SU-DHL-6 (cell line): ENCODE data around the gene ATG16L1.

Source experiments
- H2AFZ ChIP-seq: fragments of 200-600 bp; sonication (generic); 2 replicates; pipeline ENCODE4 v1.6.1; 2014; ENCODE audit warnings: low read depth, mild to moderate bottlenecking, moderate library complexity, mixed read lengths, antibody characterized with exemption, low read length; ENCODE audit not compliant: severe bottlenecking
- H3F3A ChIP-seq: fragments of 200-600 bp; shearing (Covaris generic); 2 replicates; pipeline ENCODE4 v1.6.0; 2016; ENCODE audit warnings: antibody characterized with exemption, mild to moderate bottlenecking; ENCODE audit not compliant: insufficient read depth
- H3K27ac ChIP-seq: fragments of 200-600 bp; sonication (generic); 2 replicates; pipeline ENCODE4 v1.5.1; 2016; ENCODE audit warnings: low read depth, mild to moderate bottlenecking, low read length, moderate library complexity, mixed read lengths
- H3K27me3 ChIP-seq: fragments of 200-600 bp; sonication (generic), shearing (Covaris generic); 2 replicates; pipeline ENCODE4 v1.6.0; 2014; ENCODE audit warnings: mild to moderate bottlenecking, low read length
- H3K36me3 ChIP-seq: fragments of 200-600 bp; sonication (generic); 2 replicates; pipeline ENCODE4 v1.6.1; 2014; ENCODE audit warnings: mild to moderate bottlenecking, low read length, mixed read lengths
- H3K4me2 ChIP-seq: fragments of 300-600, 200-600 bp; shearing (Covaris generic), sonication (generic); 2 replicates; pipeline ENCODE4 v1.6.0; 2014; ENCODE audit warnings: low read length, low read depth, mild to moderate bottlenecking; ENCODE audit not compliant: poor library complexity, severe bottlenecking
- H3K4me3 ChIP-seq: fragments of 200-600 bp; sonication (generic); 2 replicates; pipeline ENCODE4 v1.5.1; 2014; ENCODE audit warnings: antibody characterized with exemption, low read length, mild to moderate bottlenecking, mixed read lengths; ENCODE audit not compliant: insufficient read depth, poor library complexity, severe bottlenecking
- H3K79me2 ChIP-seq: fragments of 200-600 bp; sonication (generic); 2 replicates; pipeline ENCODE4 v1.6.1; 2014; ENCODE audit warnings: mild to moderate bottlenecking, low read length, moderate library complexity; ENCODE audit not compliant: insufficient read depth
- H3K9ac ChIP-seq: fragments of 200-600 bp; sonication (generic); 2 replicates; pipeline ENCODE4 v1.7.0; 2014; ENCODE audit warnings: mild to moderate bottlenecking, low read length
- H3K9me2 ChIP-seq: fragments of 200-600 bp; sonication (generic); replicated peaks from 2 replicates; pipeline ENCODE4 v1.6.1; 2014; ENCODE audit warnings: low read length; ENCODE audit not compliant: insufficient read depth
- H3K9me3 ChIP-seq: fragments of 200-600 bp; sonication (generic); 2 replicates; pipeline ENCODE4 v1.6.1; 2014; ENCODE audit warnings: low read length, mixed read lengths; ENCODE audit not compliant: insufficient read depth
- H4K20me1 ChIP-seq: fragments of 200-600 bp; sonication (generic); 2 replicates; pipeline ENCODE4 v1.6.1; 2014; ENCODE audit warnings: low read depth, mild to moderate bottlenecking, antibody characterized with exemption, low read length, moderate library complexity, mixed read lengths
- CTCF ChIP-seq: fragments of 200-600 bp; sonication (generic); IDR thresholded peaks from one replicate; pipeline ENCODE4 v1.5.1; 2017; ENCODE audit warnings: antibody characterized with exemption, mild to moderate bottlenecking, low read length, moderate library complexity; ENCODE audit not compliant: insufficient read depth, poor library complexity, severe bottlenecking
- EZH2phosphoT487 ChIP-seq: fragments of 200-600 bp; sonication (generic), shearing (Covaris generic); conservative IDR thresholded peaks from 2 replicates; pipeline ENCODE4 v1.6.1; 2018; ENCODE audit warnings: mild to moderate bottlenecking, antibody characterized with exemption, low read length, moderate library complexity, mixed read lengths

Gene ATG16L1

GRCh38 chr2:233266481-233266880, 15.0 kb downstream of the ATG16L1 start:
- Histone ChIP-seq H4K20me1 (no peaks in the 10 kb centered on the region), H3K9me2 (no peaks in the 10 kb centered on the region), H3K4me3 (no peak overlapping the region), H3F3A (0 out of 2 replicates have a peak, but pooled peaks cover 2% of the 10 kb centered on the region), H3K9me3 (no peaks in the 10 kb centered on the region), H3K36me3 (peaks cover 26% of the 10 kb centered on the region; the same call in 1 of the 2 replicates), H3K9ac (no peak overlapping the region), H3K27me3 (no peaks in the 10 kb centered on the region), H2AFZ (no peak overlapping the region), H3K27ac (no peak overlapping the region), H3K79me2 (peaks cover 5% of the 10 kb centered on the region; the same call in 1 of the 2 replicates), H3K4me2 (no peak overlapping the region)
- TF ChIP-seq EZH2phosphoT487 (no peak), CTCF (no peak)

GRCh38 chr2:233267516-233268245, 16.2 kb downstream of the ATG16L1 start:
- TF ChIP-seq CTCF (no peak), EZH2phosphoT487 (no peak)
- no peak overlapping the region for H3K4me2 ChIP-seq
- no peaks in the 10 kb centered on the region for H4K20me1 ChIP-seq
- no peak overlapping the region for H3K27ac ChIP-seq
- H3K27me3 ChIP-seq: no peaks in the 10 kb centered on the region
- H3K4me3 ChIP-seq: no peak overlapping the region
- no peaks in the 10 kb centered on the region for H3K9me3 ChIP-seq
- no peaks in the 10 kb centered on the region for H3K79me2 ChIP-seq
- H3K36me3 ChIP-seq: peaks cover 34% of the 10 kb centered on the region; the same call in 1 of the 2 replicates
- H3K9me2 ChIP-seq: no peaks in the 10 kb centered on the region
- H3K9ac ChIP-seq: no peak overlapping the region
- H2AFZ ChIP-seq: no peak overlapping the region
- 0 out of 2 replicates have a peak, but pooled peaks cover 2% of the 10 kb centered on the region for H3F3A ChIP-seq

- no peaks in the 10 kb centered on the region for H3K79me2 ChIP-seq
- no peaks in the 10 kb centered on the region for H4K20me1 ChIP-seq
- H2AFZ ChIP-seq: no peak overlapping the region
- no peaks in the 10 kb centered on the region for H3K9me3 ChIP-seq
- no peaks in the 10 kb centered on the region for H3K9me2 ChIP-seq
- H3K4me3 ChIP-seq: no peak overlapping the region
- no peak overlapping the region for H3K27ac ChIP-seq
- no peak overlapping the region for H3K9ac ChIP-seq
- H3F3A ChIP-seq: 0 out of 2 replicates have a peak, but pooled peaks cover 2% of the 10 kb centered on the region
- TF ChIP-seq CTCF: no peak
- no peak for TF ChIP-seq EZH2phosphoT487
- peaks cover 29% of the 10 kb centered on the region for H3K36me3 ChIP-seq
- no peak overlapping the region for H3K4me2 ChIP-seq
- H3K27me3 ChIP-seq: no peaks in the 10 kb centered on the region
Observed at GRCh38 chr2:233270366-233270765, 18.9 kb downstream of the ATG16L1 start.
